DND-41 (cell line): ENCODE results near the gene RHOA.

ENCODE experiments used
- ATAC-seq: fragments of 200-7000 bp; cut with Tn5 transposase; 3 replicates; pipeline ENCODE4 v1.9.1; 2021; ENCODE audit warnings: low read depth; ENCODE audit not compliant: insufficient read depth
- DNase-seq: peaks from one replicate; pipeline ENCODE4 v3.0.0-alpha.2; 2020
- H2AFZ ChIP-seq: 2 replicates; pipeline ENCODE4 v1.6.0; 2012; ENCODE audit warnings: low read depth, low read length
- H3K27ac ChIP-seq: 2 replicates; pipeline ENCODE4 v1.5.1; 2012; ENCODE audit warnings: low read length, inconsistent platforms
- H3K27me3 ChIP-seq: fragments of 200-600 bp; sonication (generic); 2 replicates; pipeline ENCODE4 v1.6.0; 2012; ENCODE audit warnings: low read length, mild to moderate bottlenecking, inconsistent platforms; ENCODE audit not compliant: insufficient read depth, poor library complexity
- H3K36me3 ChIP-seq: 2 replicates; pipeline ENCODE4 v1.5.1; 2012; ENCODE audit warnings: low read length, inconsistent platforms; ENCODE audit not compliant: insufficient read depth
- H3K4me1 ChIP-seq: 2 replicates; pipeline ENCODE4 v1.5.1; 2012; ENCODE audit warnings: mild to moderate bottlenecking, low read length; ENCODE audit not compliant: insufficient read depth
- H3K4me2 ChIP-seq: 2 replicates; pipeline ENCODE4 v1.6.0; 2012; ENCODE audit warnings: mild to moderate bottlenecking, moderate library complexity, low read length, inconsistent platforms; ENCODE audit not compliant: insufficient read depth
- H3K4me3 ChIP-seq, 2 experiments: fragments of 200-600 bp in 1 of 2; shearing (Covaris generic) in 1 of 2; 2 replicates each; pipeline ENCODE4 v1.5.1; 2012 to 2016; ENCODE audit warnings: inconsistent platforms in 2 of 2, low read length in 2 of 2, mild to moderate bottlenecking in 2 of 2, low read depth in 1 of 2, moderate library complexity in 1 of 2
- H3K79me2 ChIP-seq: 2 replicates; pipeline ENCODE4 v1.6.0; 2012; ENCODE audit warnings: low read length, inconsistent platforms; ENCODE audit not compliant: insufficient read depth
- H3K9ac ChIP-seq: 2 replicates; pipeline ENCODE4 v1.6.0; 2012; ENCODE audit warnings: low read depth, mild to moderate bottlenecking, inconsistent platforms, low read length, moderate library complexity
- H3K9me3 ChIP-seq: 2 replicates; pipeline ENCODE4 v1.5.1; 2012; ENCODE audit warnings: low read length, moderate library complexity, mild to moderate bottlenecking, inconsistent platforms; ENCODE audit not compliant: insufficient read depth, severe bottlenecking
- H4K20me1 ChIP-seq: 2 replicates; pipeline ENCODE4 v1.6.0; 2012; ENCODE audit warnings: low read length; ENCODE audit not compliant: insufficient read depth
- CTCF ChIP-seq: IDR thresholded peaks from 2 replicates; pipeline ENCODE4 v1.5.1; 2012; ENCODE audit warnings: borderline replicate concordance, low read length, moderate library complexity, mild to moderate bottlenecking; ENCODE audit not compliant: poor library complexity, severe bottlenecking; ENCODE audit errors: extremely low read depth
- EZH2 ChIP-seq: IDR thresholded peaks from 3 replicates; pipeline ENCODE4 v1.6.1; 2012; ENCODE audit warnings: borderline replicate concordance, low read depth, mild to moderate bottlenecking, moderate library complexity, low read length, inconsistent platforms; ENCODE audit not compliant: severe bottlenecking

RHOA gene

GRCh38 chr3:49417516-49418120 is 5.8 kb upstream of the RHOA start:
- TF ChIP-seq CTCF: no peak
- no peak for TF ChIP-seq EZH2
- Histone ChIP-seq H4K20me1 (peaks cover 5% of the 10 kb centered on the region; the same call in 1 of the 2 replicates), H3K4me3 (no peak overlapping the region), H3K36me3 (peaks cover 44% of the 10 kb centered on the region), H3K27ac (peak overlapping the region; percentile 83), H3K4me2 (no peak overlapping the region), H3K9me3 (no peaks in the 10 kb centered on the region), H3K27me3 (no peaks in the 10 kb centered on the region), H3K79me2 (peaks cover 24% of the 10 kb centered on the region), H3K9ac (no peak overlapping the region), H2AFZ (no peak overlapping the region), H3K4me1 (peaks cover 52% of the 10 kb centered on the region)
- ATAC-seq (no peak), DNase-seq (no peak)

- no peak for DNase-seq
- H3K36me3 ChIP-seq: peaks cover 42% of the 10 kb centered on the region
- H3K27me3 ChIP-seq: no peaks in the 10 kb centered on the region
- no peaks in the 10 kb centered on the region for H3K9me3 ChIP-seq
- no peak overlapping the region for H2AFZ ChIP-seq
- no peak overlapping the region; a peak in 1 of 4 replicates for H3K4me3 ChIP-seq
- peaks cover 54% of the 10 kb centered on the region for H3K4me1 ChIP-seq
- peak overlapping the region; percentile 83 for H3K27ac ChIP-seq
- peaks cover 29% of the 10 kb centered on the region for H3K79me2 ChIP-seq
- H3K4me2 ChIP-seq: peak overlapping the region; percentile 48
- ATAC-seq: no peak
- TF ChIP-seq EZH2: no peak
- no peak for TF ChIP-seq CTCF
- peak overlapping the region; percentile 30 for H3K9ac ChIP-seq
- peaks cover 5% of the 10 kb centered on the region; the same call in 1 of the 2 replicates for H4K20me1 ChIP-seq
These were observed 5.1 kb upstream of the RHOA start for GRCh38 chr3:49416867-49417266.

GRCh38 chr3:49415931-49416601 is 4.3 kb upstream of the RHOA start:
- ATAC-seq: peak; percentile 79
- Histone ChIP-seq H3K79me2 (peaks cover 36% of the 10 kb centered on the region), H4K20me1 (peaks cover 8% of the 10 kb centered on the region), H3K4me1 (peaks cover 54% of the 10 kb centered on the region), H3K27ac (peak overlapping the region; percentile 83), H2AFZ (no peak overlapping the region), H3K9ac (peak overlapping the region; percentile 30), H3K36me3 (peaks cover 40% of the 10 kb centered on the region), H3K4me2 (peak overlapping the region; percentile 48), H3K9me3 (no peaks in the 10 kb centered on the region), H3K4me3 (peak overlapping the region in 1 of 2 experiments; percentile 16; a peak in 1 of 4 replicates), H3K27me3 (no peaks in the 10 kb centered on the region)
- peak; percentile 90 for DNase-seq
- no peak for TF ChIP-seq CTCF
- TF ChIP-seq EZH2: no peak
